HG03159 (cell line): ENCODE data around the gene ACCS.

Experiments used
- ATAC-seq: cut with Tn5 transposase; IDR thresholded peaks from one replicate; pipeline ENCODE4 v1.9.1; 2021; ENCODE audit warnings: mild to moderate bottlenecking, moderate library complexity; ENCODE audit not compliant: unreplicated experiment

Gene ACCS

DNA sequence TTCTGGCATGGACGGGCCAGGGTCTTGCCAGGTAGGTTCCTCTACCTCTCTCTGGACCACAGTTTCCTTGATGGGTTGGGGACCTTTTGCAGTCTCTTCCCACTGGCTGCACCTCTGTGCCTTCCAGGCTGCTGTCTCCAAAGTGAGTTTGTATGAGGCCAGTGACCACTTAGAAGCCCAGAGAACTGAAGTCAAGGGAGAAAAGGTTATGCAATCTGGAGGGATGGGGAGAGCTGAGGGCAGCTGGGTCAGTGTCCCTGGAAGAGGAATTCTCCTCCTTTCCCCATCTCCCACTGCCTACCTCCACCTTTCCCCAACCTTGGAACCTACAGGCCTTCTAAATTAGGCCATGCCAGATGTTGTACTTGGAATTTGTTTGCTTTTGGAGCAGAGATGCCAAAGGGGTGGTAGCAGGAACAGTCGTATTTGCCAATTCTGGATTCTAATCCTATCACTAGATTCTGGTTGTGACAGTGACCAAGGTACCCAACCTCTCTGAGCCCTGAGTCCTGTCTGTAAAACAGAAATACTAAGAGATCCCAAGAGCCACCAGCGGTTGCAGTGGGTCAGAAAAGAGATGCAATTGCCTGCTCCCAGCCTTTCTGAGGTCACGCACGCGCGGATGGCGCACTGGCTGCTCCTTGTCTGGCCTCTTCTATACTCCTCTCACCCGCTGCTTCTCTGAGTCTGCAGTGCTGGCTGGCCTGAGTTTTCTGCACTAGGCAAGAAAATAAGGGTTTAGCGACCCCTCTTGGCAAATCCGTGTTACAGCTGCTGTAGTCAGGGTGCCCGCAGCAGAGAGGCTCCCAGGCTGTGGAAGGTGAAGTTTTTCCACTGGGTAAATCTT lies 29.0 kb upstream of the ACCS start:
- no peak for ATAC-seq

DNA sequence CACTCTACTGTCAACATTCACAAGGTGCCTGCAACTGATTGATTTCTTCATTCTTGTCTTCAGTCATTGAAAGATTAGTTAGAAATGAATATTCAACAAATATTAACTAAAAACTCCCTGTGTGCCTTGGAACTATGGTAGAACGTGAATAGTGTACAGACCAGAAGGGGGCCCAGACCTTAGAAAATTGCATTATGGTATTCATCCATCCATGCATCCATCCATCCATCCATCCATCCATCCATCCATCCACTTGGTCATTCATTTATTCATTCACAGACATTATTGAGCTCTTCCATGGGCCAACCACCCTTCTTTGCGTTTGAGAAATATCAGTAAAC lies 28.4 kb upstream of the ACCS start:
- no peak for ATAC-seq

DNA sequence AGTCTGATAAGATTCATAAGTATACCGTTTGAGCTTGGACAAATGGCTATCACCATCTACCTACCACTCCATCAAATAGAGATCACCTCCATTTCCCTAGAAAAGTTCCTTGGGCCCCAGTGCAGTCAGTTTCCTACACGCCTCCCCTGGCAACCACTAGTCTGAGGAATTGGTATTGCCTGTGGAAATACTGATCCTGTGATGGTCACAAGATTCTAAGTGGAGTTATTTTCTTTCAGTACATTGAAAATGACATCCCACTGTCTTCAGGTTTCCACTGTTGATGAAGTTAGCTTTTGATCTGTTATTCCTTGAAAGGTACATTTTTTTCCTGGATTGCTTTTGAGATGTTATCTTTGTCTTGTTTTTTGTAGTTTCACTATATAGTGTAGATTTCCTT lies 22.9 kb upstream of the ACCS start:
- ATAC-seq, result no peak

DNA sequence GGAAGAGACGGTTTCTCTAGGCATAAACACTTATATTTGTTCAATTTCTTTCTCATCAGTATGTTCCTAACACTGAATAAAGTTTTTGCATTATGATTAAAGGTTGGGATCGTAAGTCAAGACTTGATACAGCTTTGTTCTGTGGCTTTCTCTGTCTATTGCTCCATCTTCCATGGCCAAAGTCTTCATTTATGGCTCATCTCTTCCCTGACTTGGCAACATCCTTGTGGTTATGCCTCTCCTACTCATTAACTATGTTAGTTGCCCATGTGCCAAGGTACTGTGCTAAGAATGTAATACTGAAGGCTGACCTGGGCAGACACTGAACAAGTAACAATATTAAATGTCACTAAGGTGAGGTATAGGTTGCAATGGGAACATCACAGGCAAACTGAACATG lies 19.9 kb upstream of the ACCS start:
- no peak for ATAC-seq

DNA sequence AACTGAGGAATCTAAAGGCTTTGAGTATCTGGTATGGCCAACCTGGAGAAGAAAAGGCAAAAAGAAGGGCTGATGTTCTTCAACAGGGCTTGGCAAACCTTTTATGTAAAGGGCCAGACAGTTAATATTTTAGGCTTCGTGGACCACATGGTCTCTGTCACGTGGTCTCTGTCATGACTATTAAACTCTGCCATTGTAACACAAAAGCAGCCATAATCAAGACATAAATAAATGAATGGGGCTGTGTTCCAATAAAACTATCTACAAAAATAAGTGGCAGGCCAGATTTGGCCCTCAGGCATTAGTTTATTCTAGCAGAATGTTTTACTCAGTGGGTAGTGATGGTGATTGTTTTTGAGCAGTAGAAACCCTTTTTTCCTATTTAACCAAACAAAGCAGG lies 18.8 kb upstream of the ACCS start:
- ATAC-seq, result no peak

DNA sequence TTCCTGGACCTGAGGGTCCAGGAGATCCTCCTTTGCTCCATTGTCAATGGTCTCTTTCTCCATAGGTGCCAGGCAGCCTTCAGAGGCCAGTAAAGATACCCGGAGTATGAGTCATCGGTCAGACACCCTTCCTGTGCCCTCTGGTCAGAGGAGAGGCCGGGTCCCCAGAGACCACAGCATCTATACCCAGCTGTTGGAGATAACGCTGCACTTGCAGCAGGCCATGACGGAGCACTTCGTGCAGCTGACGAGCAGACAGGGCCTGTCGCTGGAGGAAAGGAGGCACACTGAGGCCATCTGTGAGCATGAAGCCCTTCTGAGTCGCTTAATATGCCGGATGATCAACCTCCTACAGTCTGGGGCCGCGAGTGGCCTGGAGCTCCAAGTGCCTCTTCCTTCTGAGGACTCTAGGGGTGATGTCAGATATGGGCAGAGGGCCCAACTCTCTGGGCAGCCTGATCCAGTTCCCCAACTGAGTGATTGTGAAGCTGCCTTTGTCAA lies 18.1 kb upstream of the ACCS start, which contains the start of gene ACCSL:
TSS of gene ACCSL (plus strand) at position 51 of the 501 bp plus-strand sequence. CDS start at position 107, 56 bp downstream.
- no peak for ATAC-seq

DNA sequence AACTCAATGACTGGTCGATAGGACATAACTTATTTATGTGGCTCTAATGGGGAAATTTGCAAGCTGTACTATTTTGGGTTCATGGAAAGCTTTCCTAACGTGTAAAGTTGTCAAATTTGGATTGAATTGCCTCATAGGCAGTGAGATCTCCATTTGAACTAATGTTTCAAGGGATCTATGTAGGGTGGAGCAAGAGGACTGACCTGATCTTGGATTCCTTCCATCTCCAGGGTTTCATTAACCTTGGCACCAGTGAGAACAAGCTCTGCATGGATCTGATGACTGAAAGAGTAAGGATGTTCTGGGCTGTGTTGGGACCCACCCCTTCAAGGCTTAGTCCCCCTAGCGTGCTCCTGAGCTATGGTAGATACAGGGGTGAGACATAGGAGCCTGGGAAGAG lies 16.2 kb upstream of the ACCS start:
- ATAC-seq, result no peak

DNA sequence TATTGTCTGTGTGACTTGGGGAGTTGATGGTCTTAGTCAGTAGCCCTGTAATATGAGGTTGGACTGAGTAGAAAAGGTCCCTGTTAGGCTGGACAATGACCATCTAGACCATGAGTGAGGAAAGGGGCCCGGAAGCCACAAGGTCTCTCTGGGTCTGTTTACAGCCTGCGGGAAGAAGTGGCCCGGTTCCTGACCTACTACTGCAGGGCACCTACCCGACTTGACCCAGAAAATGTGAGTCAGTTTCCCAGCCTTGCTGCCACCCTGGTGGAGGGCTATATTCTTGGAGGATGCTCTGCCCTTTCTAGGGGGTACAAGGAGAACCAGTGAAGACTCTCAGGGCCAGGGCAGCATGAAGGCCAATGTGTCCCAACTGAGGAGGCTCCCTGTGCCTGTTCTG lies 14.9 kb upstream of the ACCS start:
- no peak for ATAC-seq

DNA sequence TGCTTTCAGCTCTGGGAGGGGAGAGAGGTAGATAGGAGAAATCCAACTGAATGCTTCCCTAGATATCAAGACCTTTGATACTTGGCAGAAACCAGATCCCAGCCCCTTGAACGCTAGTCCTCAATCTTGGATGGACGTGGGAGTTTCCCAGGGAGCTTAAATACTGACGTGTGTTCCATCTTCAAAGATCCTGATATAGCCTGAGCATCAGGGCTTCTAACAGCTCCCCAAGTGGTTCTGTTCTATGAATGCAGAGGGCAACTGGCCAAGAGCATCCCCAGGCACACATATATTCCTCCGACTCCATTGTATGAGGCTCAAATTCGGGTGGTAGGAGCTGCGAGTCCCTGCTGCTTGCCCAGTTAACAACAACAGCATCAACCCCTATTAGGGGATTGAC lies 8.7 kb upstream of the ACCS start:
- no peak for ATAC-seq

DNA sequence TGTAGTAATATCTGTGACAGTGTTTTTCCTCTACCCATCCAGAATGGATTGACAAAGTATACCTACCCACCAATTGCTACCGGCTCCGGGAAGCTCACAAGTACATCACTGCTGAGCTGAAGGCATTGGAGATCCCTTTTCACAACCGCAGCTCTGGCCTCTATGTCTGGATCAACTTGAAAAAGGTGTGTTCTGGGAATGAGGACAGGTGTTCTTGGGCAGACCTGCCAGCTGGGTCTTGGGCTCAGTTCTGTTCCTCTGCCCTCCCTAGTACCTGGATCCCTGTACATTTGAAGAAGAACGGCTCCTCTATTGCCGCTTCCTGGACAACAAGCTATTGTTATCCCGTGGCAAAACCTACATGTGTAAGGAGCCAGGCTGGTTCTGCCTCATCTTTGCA lies 7.8 kb upstream of the ACCS start:
- ATAC-seq, result no peak

DNA sequence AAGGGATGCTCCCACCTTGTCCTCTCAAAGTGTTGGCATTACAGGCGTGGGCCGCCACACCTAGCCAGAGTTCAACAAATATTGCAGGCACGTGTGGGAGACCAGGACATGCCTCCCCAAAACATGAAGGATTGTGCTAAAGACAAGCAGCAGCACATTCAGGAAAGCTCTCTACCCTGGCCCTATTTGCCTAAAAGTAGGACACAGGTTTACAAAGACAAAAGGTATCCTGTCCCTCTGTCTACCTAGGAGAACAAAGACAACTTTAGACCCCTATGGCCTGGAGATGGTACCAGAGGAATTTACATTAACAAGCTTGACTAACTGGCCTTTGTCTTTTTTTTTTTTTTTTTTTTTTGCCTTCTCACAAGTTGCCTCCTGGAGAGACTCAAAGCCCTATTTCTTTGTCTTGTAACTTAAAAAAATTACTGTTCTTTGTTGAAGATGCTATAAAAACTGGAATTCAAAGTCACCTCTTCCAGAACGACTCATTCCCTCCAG lies 859 bp upstream of the ACCS start:
- ATAC-seq, result no peak

DNA sequence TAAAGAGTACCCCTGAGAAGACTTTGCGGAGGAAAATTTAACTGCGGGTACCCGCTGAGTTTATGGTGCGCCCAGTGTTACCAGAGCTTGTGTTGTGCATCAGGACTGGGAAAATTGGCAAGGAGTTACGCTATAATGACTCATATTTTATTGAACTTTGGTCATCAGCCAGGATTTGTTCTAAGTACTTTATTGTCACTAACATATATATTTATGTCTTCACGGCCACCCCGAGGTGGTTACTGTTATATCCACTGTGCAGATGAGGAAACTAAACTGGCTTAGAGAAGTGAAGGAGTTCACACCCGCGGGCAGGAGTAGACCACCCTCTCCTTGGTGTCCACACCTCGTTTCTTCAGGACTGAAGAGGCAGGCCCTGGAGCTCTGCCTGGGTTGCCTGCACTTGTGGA lies 667 bp downstream of the ACCS start:
- ATAC-seq, result no peak

DNA sequence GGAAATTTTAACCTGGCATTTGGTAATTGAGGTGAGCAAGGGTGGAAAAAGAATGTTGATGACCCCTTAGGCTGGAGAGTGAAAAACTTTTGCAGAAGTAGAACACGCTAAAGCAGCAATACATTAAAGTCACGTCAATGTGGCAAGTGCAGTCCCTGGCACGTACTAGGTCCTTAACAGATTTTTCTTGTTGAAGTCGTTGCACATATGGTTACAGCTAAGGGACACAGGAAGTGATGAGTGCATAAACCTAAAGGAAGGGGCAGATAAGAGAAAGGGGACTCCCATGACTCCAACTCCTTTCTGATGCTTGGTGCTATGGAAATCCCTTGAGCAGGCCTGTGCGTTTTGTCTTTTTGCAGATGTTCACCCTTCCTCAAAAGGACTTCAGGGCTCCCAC lies 1.2 kb downstream of the ACCS start:
- ATAC-seq, result no peak

DNA sequence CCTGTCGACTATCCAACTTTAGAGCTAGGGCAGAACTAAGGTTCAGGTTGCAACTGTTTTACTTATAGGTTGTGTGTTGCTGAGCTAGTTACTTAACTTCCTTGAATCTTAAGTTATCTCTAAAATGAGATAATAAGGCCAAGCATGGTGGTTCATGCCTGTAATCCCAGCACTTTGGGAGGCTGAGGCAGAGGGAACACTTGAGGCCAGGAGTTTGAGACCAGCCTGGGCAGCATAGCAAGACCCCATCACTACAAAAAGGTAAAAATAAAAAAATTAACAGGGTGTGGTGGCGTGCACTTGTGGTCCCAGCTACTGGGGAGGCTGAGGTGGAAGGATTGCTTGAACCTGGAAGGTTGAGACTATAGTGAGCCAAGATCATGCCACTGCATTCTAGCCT lies 2.1 kb downstream of the ACCS start:
- ATAC-seq, result no peak

DNA sequence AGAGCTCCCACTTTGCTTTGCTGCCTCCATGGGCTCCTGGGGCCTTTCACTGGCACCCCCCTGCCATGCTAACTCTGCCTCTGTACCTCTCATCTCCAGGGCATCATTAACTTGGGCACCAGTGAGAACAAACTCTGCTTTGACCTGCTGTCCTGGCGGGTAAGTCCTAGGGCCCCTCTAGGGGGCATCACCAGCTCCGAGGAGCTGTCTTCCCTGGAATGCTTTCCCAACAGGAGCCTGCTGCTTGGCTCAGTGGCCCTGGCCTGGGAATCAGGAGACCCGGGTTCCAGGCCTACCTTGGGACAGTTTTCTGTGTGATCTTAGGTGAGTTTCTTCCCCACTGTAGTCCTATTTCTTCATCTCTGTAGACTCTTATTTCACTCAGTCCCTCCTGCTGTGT lies 5.1 kb downstream of the ACCS start:
- no peak for ATAC-seq

DNA sequence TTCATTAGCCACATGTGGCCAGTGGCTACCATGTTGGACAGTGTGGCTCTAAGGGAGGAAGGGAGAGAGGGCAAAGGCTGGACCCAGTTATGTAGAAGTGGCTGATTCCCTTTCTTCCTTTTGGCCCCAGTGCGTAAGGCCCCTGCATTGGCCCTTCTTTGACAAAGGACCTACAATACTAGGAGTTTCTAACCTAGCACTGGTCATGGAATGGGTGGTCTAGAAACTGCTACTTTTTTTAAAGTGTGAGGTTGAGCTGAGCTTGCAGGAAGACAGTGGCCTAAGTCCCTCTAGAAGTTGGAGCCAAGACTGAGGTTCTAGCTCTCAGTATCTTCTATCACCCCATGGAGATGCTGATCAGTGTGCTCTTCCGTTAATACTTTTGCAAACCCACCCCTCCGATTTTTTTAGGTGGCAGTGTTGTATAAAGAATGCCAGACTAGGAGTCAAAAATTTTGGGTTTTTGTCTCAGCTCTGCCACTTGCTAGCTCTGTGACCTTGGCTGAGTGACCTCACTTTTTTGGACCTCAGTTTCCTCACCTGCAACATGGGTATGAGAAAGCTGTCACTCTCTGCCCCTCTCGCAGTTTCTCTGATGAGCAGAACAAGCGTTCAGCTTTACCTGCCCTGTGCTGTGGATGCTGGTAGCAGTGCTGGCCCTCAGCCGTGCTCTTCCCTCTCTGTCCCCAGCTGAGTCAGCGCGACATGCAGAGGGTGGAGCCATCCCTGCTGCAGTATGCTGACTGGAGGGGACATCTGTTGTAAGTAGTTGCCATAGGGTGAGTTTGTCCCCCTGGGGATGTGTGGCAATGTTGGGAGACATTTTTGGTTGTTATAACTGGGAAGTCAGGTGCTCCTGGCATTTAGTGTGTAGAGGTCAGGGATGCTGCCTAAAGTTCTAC lies 6.9 kb downstream of the ACCS start:
- no peak for ATAC-seq

DNA sequence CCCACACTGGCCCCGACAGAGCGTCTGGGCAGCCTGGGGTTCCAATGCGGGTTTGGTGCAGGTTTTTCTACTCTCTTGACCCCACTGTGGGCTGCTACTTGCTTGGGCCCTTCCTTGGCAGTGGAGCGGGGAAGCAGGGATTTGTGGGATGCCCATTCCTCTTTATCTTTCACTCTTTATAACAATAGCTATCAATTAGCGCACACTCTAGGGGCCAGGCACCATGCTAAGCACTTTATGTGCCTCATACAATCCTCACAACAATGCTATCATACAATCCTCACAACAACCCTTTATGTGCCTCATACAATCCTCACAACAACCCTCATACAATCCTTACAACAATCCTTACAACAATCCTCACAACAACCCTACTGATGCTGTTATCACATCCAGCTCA lies 12.7 kb downstream of the ACCS start:
- no peak for ATAC-seq

DNA sequence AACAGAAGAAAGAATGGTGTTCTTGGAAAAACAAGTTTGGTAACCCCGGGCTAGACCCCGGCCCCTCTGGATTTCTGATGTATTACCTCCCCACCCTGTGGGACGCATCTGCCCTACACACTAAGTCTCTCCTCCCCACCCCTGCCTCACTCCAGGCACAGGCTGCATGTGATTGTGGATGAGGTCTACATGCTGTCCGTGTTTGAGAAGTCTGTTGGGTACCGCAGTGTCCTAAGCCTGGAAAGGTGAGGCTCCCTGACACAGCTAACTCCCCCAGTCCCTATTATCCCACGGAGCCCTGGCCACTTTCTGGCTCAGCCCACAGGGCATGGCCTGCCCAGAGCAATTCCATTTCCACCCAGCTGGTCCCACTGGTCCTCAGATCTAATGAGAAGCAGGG lies 13.3 kb downstream of the ACCS start:
- no peak for ATAC-seq

DNA sequence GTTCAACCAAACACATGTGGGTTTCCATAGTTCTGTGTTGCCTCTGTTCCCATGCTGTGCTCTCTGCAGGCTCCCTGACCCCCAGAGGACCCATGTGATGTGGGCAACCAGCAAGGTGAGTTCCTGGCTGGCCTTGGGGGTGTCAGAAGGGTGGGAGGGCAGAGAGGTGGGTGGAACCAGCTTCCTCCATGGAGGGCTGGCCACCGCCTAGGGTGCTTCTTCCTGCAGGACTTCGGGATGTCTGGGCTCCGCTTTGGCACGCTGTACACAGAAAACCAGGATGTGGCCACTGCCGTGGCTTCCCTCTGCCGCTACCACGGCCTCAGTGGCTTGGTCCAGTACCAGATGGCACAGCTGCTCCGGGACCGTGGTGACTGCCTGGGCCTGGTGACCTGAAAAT lies 14.9 kb downstream of the ACCS start:
- no peak for ATAC-seq

DNA sequence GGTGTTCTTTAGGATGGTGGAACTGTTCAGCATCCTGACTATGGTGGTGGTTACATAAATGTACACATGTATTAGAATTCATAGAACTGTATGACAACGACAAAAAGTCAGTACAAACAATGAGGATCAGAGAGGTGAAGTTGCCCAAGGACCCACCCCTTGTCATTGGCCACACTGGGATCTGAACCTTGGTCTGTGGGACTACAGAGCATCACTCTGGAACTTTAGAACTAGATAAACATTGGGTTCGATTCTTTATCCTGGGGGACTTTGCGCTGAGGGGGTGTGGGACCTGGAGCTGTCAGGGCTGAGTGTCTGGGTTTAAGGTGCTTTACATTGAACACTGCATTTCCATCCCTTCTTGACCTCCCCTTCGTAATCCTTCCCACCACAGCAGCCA lies 16.6 kb downstream of the ACCS start:
- no peak for ATAC-seq

DNA sequence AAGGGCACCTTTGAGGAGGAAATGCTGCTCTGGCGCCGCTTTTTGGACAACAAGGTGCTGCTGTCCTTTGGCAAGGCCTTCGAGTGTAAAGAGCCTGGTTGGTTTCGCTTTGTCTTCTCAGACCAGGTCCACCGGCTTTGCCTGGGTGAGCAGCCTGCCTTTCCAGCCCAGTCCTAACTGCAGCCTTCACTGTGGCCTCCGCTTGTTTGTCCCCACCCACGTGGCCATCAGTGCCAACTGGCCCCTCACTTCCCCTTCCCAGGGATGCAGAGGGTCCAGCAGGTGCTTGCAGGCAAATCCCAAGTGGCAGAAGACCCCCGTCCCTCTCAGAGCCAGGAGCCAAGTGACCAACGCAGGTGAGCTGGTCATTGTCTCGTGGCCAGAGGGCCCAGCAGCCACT lies 17.4 kb downstream of the ACCS start:
- ATAC-seq, result no peak

DNA sequence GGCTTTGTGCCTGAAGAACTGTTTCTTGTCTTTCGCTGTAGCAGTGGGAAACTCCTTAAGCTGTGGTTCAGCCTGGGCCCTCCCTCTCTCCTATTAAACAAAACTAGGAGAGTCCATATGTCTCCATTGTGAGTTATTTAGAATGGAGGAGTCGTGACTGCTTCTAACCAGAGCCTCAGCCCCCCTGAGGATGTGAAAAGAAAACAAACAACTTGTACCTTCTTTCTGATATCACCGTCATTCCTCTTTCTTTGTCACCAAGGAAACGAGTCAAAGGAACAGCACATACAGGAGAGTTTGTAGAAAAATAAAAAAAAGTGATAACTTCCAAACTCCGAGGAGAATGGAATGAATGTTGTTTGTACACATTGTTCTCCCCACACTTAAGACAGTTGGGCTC lies 17.8 kb downstream of the ACCS start:
- ATAC-seq, result no peak
